GM18517 (cell line): Measurements from ENCODE around the gene PFAS.

Experiments used
- ATAC-seq: cut with Tn5 transposase; IDR thresholded peaks from one replicate; pipeline ENCODE4 v1.9.1; 2021; ENCODE audit warnings: mild to moderate bottlenecking, moderate library complexity; ENCODE audit not compliant: unreplicated experiment

PFAS gene

GRCh38 chr17:8294361-8294760, 45.3 kb downstream of the PFAS start:
- no peak for ATAC-seq

- no peak for ATAC-seq
Measured at GRCh38 chr17:8294814-8295316, 45.8 kb downstream of the PFAS start.

- no peak for ATAC-seq
Measured at GRCh38 chr17:8300226-8300625, 51.1 kb downstream of the PFAS start.

- no peak for ATAC-seq
Measured at GRCh38 chr17:8300627-8301242, 51.6 kb downstream of the PFAS start.

GRCh38 chr17:8310601-8311123, 61.6 kb downstream of the PFAS start:
- ATAC-seq = no peak

GRCh38 chr17:8311131-8311790, 62.2 kb downstream of the PFAS start:
- no peak for ATAC-seq

- no peak for ATAC-seq
Measured at GRCh38 chr17:8312251-8312650, 63.2 kb downstream of the PFAS start.

- no peak for ATAC-seq
Measured at GRCh38 chr17:8312726-8313600, 63.9 kb downstream of the PFAS start.

GRCh38 chr17:8314797-8315763, 66.0 kb downstream of the PFAS start:
- ATAC-seq = no peak

GRCh38 chr17:8315764-8316217, 66.7 kb downstream of the PFAS start:
- no peak for ATAC-seq

GRCh38 chr17:8318010-8318935, 69.2 kb downstream of the PFAS start:
- ATAC-seq = no peak
